Epithelial cell of esophagus (primary cell): ENCODE results near the gene FBLIM1.

Experiments used
- DNase-seq: peaks from one replicate; pipeline ENCODE4 v3.0.0; 2010; ENCODE audit warnings: low read depth
- H3K4me3 ChIP-seq: 2 replicates; pipeline ENCODE4 v1.5.1; 2011; ENCODE audit warnings: mild to moderate bottlenecking, low read length, control low read depth
- TF ChIP-seq, protein P1 (sequence below): IDR thresholded peaks from 2 replicates; pipeline ENCODE4 v1.5.1; 2011; ENCODE audit warnings: low read depth, mild to moderate bottlenecking, low read length, control low read depth, inconsistent platforms; ENCODE audit not compliant: insufficient read depth; ENCODE audit errors: missing control alignments

The FBLIM1 gene, protein sequence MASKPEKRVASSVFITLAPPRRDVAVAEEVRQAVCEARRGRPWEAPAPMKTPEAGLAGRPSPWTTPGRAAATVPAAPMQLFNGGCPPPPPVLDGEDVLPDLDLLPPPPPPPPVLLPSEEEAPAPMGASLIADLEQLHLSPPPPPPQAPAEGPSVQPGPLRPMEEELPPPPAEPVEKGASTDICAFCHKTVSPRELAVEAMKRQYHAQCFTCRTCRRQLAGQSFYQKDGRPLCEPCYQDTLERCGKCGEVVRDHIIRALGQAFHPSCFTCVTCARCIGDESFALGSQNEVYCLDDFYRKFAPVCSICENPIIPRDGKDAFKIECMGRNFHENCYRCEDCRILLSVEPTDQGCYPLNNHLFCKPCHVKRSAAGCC

GRCh38 chr1:15758343-15758931 is at the start of gene FBLIM1:
TSS of gene FBLIM1 (plus strand) at chr1:15758795. CDS start at chr1:15764984, 6,189 bp downstream.
- TF ChIP-seq, protein P1, sequence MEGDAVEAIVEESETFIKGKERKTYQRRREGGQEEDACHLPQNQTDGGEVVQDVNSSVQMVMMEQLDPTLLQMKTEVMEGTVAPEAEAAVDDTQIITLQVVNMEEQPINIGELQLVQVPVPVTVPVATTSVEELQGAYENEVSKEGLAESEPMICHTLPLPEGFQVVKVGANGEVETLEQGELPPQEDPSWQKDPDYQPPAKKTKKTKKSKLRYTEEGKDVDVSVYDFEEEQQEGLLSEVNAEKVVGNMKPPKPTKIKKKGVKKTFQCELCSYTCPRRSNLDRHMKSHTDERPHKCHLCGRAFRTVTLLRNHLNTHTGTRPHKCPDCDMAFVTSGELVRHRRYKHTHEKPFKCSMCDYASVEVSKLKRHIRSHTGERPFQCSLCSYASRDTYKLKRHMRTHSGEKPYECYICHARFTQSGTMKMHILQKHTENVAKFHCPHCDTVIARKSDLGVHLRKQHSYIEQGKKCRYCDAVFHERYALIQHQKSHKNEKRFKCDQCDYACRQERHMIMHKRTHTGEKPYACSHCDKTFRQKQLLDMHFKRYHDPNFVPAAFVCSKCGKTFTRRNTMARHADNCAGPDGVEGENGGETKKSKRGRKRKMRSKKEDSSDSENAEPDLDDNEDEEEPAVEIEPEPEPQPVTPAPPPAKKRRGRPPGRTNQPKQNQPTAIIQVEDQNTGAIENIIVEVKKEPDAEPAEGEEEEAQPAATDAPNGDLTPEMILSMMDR, result no peak
- peak within 1 kb of the TSS; percentile 69 for H3K4me3 ChIP-seq
- DNase-seq, result peak; percentile 40

DNA sequence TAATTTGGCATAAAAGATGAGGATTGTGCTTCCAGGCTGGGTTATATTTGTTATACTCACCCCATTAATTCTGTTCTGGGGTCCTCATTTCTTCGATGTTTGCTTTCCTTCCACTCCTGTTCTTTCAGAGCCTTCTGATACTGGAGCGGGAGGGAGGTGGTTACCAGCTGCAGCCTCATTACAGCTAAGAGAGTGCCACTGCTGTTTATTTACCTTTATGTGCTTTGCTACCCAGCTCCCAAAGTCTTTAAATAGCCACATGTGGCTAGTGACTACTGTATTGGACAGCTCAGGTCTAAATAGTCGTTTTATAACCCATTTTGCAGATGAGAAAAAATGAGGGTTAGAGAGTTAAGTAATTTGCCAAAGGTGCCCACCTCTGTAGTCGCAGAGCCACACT is 49.4 kb upstream of the FBLIM1 start:
- no peak for DNase-seq
- TF ChIP-seq, protein P1, result no peak
- no peak overlapping the region for H3K4me3 ChIP-seq

GRCh38 chr1:15712168-15712567 is 46.4 kb upstream of the FBLIM1 start:
- H3K4me3 ChIP-seq, result no peak overlapping the region
- TF ChIP-seq, protein P1, result no peak
- no peak for DNase-seq

- DNase-seq, result no peak
- TF ChIP-seq, protein P1, result no peak
- H3K4me3 ChIP-seq, result no peak overlapping the region
Measured at GRCh38 chr1:15714406-15715136, 44.0 kb upstream of the FBLIM1 start.

- TF ChIP-seq, protein P1, result no peak
- DNase-seq, result no peak
- H3K4me3 ChIP-seq, result no peak overlapping the region
Measured at GRCh38 chr1:15717418-15718125, 41.0 kb upstream of the FBLIM1 start.

DNA sequence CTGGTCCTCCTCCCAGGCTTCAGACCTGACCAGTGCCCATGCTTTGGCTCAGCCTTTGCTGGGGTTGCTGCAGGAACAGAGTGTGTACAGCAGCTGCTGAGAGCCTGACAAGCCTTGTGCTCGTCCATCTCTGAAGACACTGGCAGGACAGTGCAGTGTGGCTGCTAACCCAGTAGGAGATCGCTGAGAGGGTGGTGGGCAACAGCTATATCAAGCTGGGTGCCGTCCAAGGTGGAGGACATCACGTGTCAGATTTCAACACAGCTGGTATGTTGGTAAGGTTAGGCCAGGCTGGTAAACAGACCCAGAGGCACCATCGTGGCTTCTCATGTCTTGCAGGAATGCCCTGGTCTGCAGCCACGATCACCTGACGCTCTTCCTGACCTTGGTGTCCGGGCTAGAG is 40.4 kb upstream of the FBLIM1 start:
- DNase-seq, result no peak
- TF ChIP-seq, protein P1, result no peak
- no peak overlapping the region for H3K4me3 ChIP-seq
